HG02870 (cell line): ENCODE measurements around the gene ZNF502.
A peak's percentile ranks its signal among the peaks of the same experiment; 100 is the strongest.
"Not testable (repeated sequence)": the region's sequence is repeated elsewhere in the genome, so short reads cannot be mapped to it uniquely, and the experiment has no call there.

Experiments used
- ATAC-seq: cut with Tn5 transposase; IDR thresholded peaks from one replicate; pipeline ENCODE4 v1.9.1; 2021; ENCODE audit warnings: mild to moderate bottlenecking, moderate library complexity; ENCODE audit not compliant: unreplicated experiment

The ZNF502 gene

GRCh38 chr3:44712455-44713075, at the start of gene ZNF502:
Gene ZNF502 (plus strand): TSS chr3:44712660. CDS start chr3:44720262, 7,602 bp downstream.
- no peak for ATAC-seq

- no peak for ATAC-seq
Measured at GRCh38 chr3:44665173-44665572, 47.3 kb upstream of the ZNF502 start.

DNA sequence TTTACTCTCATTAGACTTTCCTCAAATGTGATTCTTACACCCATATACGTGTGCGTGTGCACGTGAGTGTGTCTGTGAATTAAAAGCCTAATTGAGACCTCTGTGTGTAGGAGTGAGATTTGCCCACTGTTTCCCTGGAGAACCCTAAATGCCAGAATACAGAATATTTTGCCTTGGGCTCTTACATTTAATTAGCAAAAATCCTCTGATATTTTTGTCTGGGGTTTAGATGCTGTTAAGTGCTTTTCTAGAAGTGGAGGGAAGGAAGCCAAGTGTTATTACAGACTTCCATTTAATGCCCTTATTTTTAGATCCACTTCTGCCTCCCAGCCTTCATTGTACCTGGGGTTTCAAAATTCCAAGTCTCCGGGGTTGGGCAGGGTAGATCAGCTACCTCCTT, 46.1 kb upstream of the ZNF502 start:
- no peak for ATAC-seq

GRCh38 chr3:44669760-44670159, 42.7 kb upstream of the ZNF502 start:
- no peak for ATAC-seq

GRCh38 chr3:44673466-44673865, 39.0 kb upstream of the ZNF502 start:
- not testable (repeated sequence) for ATAC-seq

DNA sequence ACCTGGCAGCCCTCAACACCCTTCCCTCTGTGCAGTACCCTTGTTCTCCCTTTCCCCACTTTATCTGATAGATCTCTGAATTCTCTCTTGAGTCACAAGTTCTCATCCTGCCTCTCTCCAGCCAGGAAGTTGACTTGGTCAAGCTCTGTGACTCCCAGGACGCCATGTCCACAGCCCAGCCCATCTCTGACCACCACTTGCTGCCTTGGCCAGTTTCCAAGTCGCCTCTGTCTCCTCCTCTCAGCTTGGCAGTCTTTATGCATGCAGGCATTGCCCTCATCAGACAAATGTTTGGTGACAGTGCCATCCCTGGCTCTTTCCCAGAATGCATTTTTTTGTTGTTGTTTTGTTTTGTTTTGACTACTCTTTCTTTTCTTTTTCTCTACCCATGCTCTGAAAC, 38.2 kb upstream of the ZNF502 start:
- no peak for ATAC-seq

GRCh38 chr3:44678480-44679116, 33.9 kb upstream of the ZNF502 start:
- ATAC-seq: no peak

- no peak for ATAC-seq
Measured at GRCh38 chr3:44680921-44681455, 31.5 kb upstream of the ZNF502 start.

- no peak for ATAC-seq
Measured at GRCh38 chr3:44682182-44682896, 30.1 kb upstream of the ZNF502 start.

DNA sequence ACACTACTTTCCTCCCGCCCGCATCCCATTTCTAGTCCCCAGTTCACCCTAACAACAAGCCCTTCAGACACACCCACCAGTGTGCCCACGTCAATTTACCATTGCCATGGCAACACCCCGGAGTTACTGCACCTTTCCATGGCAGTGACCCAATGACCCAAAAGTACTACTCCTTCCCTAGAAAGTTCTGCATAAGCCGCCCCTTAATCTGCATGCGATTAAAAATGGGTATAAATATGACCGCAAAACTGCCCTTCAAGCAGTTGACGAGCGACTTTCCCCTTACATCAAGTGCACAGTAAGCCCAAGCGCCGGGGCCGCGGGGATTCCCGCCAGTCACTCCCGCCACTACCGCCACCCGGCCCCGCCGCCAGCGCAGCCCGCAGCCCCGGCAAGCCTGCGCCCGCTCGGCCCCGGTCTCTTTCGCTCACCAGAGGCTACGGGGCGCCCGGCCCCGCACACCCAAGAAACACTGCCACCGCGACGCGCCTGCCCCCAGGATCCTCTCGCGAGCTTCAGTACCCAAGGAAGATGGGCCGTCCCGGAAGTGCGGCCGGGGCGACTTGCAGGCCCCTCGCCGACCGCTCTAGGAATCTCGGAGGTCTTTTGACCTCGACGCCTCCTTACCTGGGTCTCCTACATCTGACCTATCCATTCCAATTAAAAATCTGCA, 27.2 kb upstream of the ZNF502 start:
- ATAC-seq: peak; percentile 57

GRCh38 chr3:44687898-44688297, 24.6 kb upstream of the ZNF502 start:
- ATAC-seq: no peak

DNA sequence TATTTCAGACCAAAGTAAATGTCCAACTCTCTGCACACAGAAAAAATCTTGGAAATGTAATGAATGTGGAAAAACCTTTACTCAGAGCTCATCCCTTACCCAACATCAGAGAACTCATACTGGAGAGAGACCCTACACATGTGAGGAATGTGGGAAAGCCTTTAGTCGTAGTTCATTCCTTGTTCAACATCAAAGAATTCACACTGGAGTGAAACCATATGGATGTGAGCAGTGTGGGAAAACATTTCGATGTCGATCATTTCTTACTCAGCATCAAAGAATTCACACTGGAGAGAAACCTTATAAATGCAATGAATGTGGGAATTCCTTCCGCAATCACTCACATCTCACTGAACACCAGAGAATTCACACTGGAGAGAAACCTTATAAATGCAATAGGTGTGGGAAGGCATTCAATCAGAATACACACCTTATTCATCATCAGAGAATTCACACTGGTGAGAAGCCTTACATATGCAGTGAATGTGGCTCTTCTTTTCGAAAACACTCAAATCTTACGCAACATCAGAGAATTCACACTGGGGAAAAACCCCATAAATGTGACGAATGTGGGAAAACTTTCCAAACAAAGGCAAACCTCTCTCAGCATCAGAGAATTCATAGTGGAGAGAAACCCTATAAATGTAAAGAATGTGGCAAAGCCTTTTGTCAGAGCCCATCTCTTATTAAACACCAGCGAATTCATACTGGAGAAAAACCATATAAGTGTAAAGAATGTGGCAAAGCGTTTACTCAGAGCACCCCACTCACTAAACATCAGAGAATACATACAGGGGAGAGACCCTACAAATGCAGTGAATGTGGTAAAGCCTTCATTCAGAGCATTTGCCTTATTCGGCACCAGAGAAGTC, 9.0 kb downstream of the ZNF502 start:
- ATAC-seq: no peak

- no peak for ATAC-seq
Measured at GRCh38 chr3:44722103-44722401, 9.6 kb downstream of the ZNF502 start.

DNA sequence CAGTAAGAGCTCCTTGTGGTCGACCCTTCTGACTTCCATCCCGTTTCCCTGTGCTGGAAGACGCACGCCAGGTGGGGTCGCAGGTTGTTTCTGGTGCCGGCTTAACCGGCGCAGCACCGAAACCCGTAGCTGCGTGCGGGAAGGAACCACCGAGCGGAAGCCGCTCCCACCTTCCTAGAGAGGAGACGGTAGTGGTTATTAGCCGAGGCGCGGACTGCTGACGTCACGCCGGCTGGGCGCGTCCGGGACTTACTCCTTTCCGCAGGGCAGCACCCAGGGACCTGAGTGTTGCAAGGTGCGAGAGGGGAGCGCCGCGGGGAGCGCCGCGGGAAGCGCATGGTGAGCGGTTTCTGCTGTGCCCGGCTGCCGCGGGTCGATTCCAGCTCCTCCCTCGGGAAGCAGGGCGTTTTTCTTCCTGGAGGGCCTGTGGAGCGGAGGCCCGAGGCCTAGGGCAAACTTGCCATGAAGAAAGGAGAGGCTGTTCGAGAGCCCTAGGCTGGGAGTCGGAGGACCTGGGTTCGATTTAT, 17.0 kb downstream of the ZNF502 start, which contains the start of gene ZNF501:
Gene ZNF501 (plus strand): TSS at position 252 of the 527 bp plus-strand sequence. CDS start 4,787 bp downstream, outside the sequence.
- ATAC-seq: peak; percentile 91

GRCh38 chr3:44734646-44735168, 22.2 kb downstream of the ZNF502 start:
- ATAC-seq: no peak

- ATAC-seq: peak; percentile 5
Measured at GRCh38 chr3:44761101-44761423, 48.6 kb downstream of the ZNF502 start.

DNA sequence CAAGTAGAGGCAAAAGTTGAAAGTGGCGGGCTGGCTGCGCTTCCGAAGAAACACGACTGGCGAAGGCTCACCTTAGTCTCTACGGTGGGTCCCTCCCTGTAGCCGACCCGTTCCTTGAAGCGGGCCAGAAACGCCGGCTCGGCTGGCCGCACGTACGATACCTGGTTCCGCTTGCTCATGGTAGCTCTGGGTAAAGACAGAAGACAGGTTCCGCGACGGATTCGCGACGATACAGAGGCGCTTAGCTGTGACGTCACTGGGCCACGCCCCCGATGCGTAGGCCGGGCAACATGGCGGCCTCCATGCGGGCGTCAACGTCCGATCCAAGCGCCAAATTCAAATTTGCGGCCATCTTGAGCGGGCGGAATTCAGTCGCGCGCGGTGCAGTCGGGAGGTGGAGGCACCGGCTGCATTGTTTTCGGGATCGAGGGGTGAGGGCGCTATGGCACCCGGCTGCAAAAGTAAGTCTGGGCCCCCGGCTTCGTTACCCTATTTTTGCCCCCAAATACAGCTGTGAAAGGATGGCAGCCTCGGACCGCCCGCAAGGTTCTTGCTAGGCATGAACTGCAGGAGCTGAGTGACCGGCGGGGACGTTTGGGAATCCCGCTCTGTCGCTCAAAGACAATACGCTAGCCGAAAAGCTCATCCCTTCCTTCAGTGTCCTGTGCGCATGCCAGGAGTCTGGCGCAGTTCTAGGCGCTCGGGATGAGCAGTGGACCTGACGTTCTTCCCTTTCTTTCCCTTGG, 49.1 kb downstream of the ZNF502 start, which contains the start of the genes KIAA1143 and KIF15:
Gene KIAA1143 (minus strand): TSS at position 196 of the 746 bp plus-strand sequence. CDS start 17 bp downstream, at position 179.
Gene KIF15 (plus strand): TSS at position 371 of the 746 bp plus-strand sequence. CDS start 72 bp downstream, at position 443.
- peak; percentile 89 for ATAC-seq

DNA sequence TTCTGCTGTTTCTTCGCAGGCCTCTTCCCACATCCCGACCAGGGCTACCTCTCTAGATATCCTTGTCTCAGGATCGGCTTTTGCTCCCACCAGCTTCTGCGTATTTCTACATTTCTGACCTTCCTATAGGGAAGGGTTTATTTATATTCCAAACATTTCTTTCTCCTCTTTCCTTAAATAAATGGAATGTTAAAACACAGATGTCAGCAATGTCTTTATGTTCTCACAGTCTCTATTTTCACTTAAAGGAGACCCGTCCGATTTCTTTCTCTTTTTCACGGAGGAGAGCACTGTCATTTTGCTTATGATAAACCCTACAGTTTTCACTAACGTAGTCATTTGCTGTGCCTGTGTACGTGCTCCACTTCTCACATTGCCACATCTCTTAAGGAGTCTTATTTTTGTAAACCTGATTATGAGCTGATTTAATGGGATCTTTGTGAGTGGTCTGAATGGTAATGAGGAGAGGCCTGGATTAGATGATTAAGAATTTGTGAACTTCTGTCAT, 49.8 kb downstream of the ZNF502 start:
- ATAC-seq: no peak

DNA sequence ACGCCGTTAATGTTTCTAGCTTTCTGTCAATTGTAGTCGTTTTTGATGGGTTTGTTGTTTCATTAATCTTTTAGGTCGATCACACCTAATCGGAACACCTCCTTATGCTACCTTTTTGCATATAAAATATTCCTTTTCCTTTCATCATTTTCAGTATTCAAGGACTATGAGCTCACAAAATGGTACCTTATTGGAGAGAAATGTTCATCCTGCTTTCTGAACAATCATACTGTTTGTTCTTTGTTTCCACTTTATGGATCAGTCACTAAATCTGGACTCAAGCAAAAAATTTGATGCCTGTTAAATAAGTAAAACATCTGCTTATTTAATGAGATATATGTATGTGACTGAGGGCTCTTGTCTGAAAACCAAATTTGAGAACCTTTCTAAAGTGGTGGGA, 50.2 kb downstream of the ZNF502 start:
- ATAC-seq: no peak
